Measurements from ENCODE around the gene FAM114A1.

- TF ChIP-seq YY1 (IDR thresholded peaks at IDR 0.05; ENCODE audit: insufficient read depth, insufficient read length), result no peak
- no peak for TF ChIP-seq SUZ12 (IDR thresholded peaks at IDR 0.05; ENCODE audit: extremely low read depth, insufficient read depth, insufficient read length)
- TF ChIP-seq ZNF274 (IDR thresholded peaks at IDR 0.05; ENCODE audit: low read depth, low read length), result no peak
Measured at GRCh38 chr4:38876636-38877035, 9.0 kb downstream of the FAM114A1 start.

Measured in NT2/D1 (cell line).